Daoy (cell line): ENCODE measurements around the gene TRAPPC13. TPM values are rescaled to one million over a fixed set of nuclear protein-coding genes. Genes with fewer than 3 reads are reported as not detected.

Experiments
- DNase-seq: peaks from one replicate; pipeline ENCODE4 v3.0.0-alpha.2; 2015; ENCODE audit warnings: low read depth
- total RNA-seq: library from RNA; depleted of rRNA; stranded (reverse); fragments of >200 nt; shearing (Covaris generic); gene quantifications from 2 replicates; pipeline ENCODE4 v1.2.3, GENCODE V29; 2014; rRNA removed

Gene TRAPPC13
- total RNA-seq, 1 experiment from 2014 or later, result 56.9 TPM

- DNase-seq, result no peak
These were observed 57.3 kb downstream of the TRAPPC13 start for GRCh38 chr5:65682148-65682547.

GRCh38 chr5:65693121-65693520 lies 68.3 kb downstream of the TRAPPC13 start:
- DNase-seq, result no peak

- DNase-seq, result no peak
These were observed 70.4 kb downstream of the TRAPPC13 start for GRCh38 chr5:65695162-65695755.

- DNase-seq, result no peak
These were observed 71.1 kb downstream of the TRAPPC13 start for GRCh38 chr5:65695896-65696295.

GRCh38 chr5:65696892-65697291 lies 72.1 kb downstream of the TRAPPC13 start:
- no peak for DNase-seq

- no peak for DNase-seq
These were observed 74.5 kb downstream of the TRAPPC13 start for GRCh38 chr5:65699338-65699737.

GRCh38 chr5:65702036-65702435 lies 77.2 kb downstream of the TRAPPC13 start:
- DNase-seq, result no peak

- no peak for DNase-seq
These were observed 79.9 kb downstream of the TRAPPC13 start for GRCh38 chr5:65704621-65705239.

- no peak for DNase-seq
These were observed 82.8 kb downstream of the TRAPPC13 start for GRCh38 chr5:65707663-65708062.

- DNase-seq, result no peak
These were observed 83.3 kb downstream of the TRAPPC13 start for GRCh38 chr5:65708145-65708544.

Other genes with a start within 250 kb of the TRAPPC13 start
- gene ADAMTS6, start 143.1 kb upstream of the TRAPPC13 start, total RNA-seq, result 14.2 and 20.8 TPM in 2 replicates
- 42.2 and 105 TPM in 2 replicates for gene CENPK, start 61.9 kb upstream of the TRAPPC13 start, total RNA-seq
- gene PPWD1, start 61.7 kb upstream of the TRAPPC13 start, total RNA-seq, result 39.8 and 46.3 TPM in 2 replicates
- 11.8 and 13.8 TPM in 2 replicates for gene TRIM23, start 694 bp upstream of the TRAPPC13 start, total RNA-seq
- gene SHLD3, start within 50 bp of the TRAPPC13 start, total RNA-seq, result 5.3 and 7.7 TPM in 2 replicates
- 7.7 and 9.9 TPM in 2 replicates for gene SGTB, start 97.1 kb downstream of the TRAPPC13 start, total RNA-seq
- gene NLN, start 97.2 kb downstream of the TRAPPC13 start, total RNA-seq, result 43.8 and 44.2 TPM in 2 replicates